Erythroblast (primary cell): ENCODE results near the gene AFAP1L2.

Experiments used
- GATA1 ChIP-seq: IDR thresholded peaks from 2 replicates; pipeline ENCODE4 v1.6.1; 2011; ENCODE audit warnings: low read depth, mild to moderate bottlenecking, control low read depth, low read length, moderate library complexity
- POLR2A ChIP-seq: IDR thresholded peaks from 2 replicates; pipeline ENCODE4 v1.6.1; 2011; ENCODE audit warnings: mild to moderate bottlenecking, low read length

DNA sequence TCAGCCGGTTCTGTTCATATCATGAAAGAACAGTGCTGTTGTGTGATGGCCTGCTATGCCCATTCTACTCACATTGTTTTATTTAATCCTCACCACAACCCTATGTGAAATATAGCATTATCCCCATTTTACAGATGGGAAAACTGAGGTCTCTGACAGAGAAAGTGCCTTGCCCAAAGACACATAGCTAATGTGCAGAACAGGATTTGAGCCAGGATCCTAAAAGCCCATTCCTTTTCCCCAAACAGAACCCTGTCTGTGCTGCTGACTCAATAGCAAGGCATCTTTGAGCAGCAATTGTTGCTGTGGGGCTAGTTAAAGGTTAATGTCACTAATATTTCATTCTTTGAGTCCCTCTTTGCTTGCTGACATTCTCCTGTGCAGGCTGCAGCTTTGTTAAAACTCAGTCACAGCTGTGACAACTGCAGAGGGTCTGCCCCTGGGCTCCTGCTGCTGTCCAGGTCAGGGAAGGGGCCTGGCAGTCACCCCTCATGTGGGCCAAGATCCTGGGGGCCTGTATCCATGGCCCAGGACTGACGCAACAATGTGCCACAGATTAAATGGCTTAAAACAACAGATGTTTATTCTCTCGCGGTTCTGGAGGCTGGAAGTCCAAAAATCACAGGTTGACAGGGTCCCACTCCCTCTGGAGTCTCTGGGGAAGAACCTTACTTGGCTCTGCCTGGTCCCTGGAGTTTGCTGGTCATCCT is 40.4 kb downstream of the AFAP1L2 start:
- TF ChIP-seq POLR2A (no peak), GATA1 (no peak)
